MCF 10A (cell line): ENCODE data around the gene RBCK1. TPM values are rescaled to one million over a fixed set of nuclear protein-coding genes. Genes with fewer than 3 reads are reported as not detected.

ENCODE experiments used
- BruUV-seq: library from RNA; stranded (reverse); fragments of 400-500 nt; replicated peaks from 2 replicates; lab custom pipeline; 2021; lab: Mats Ljungman, UMichigan
- CTCF ChIA-PET: fragments of 300-600 bp; sonication (Branson Sonifier 250); formaldehyde crosslinking; extraction: SDS; loops from one replicate; lab custom pipeline; 2021; ENCODE audit warnings: antibody characterized with exemption, inconsistent platforms; lab: Yijun Ruan, JAX
- POLR2A ChIA-PET: fragments of 300-600, 350-650 bp; sonication (Branson Sonifier 250); formaldehyde crosslinking; extraction: SDS; loops from one replicate; lab custom pipeline; 2020; ENCODE audit warnings: antibody characterized with exemption, inconsistent platforms; lab: Yijun Ruan, JAX
- DNase-seq: peaks from one replicate; pipeline ENCODE4 v3.0.0-alpha.2; 2018; ENCODE audit not compliant: unreplicated experiment
- H3K27ac Mint-ChIP-seq: one replicate; pipeline ENCODE4 v1.8.0; 2022; ENCODE audit warnings: mild to moderate bottlenecking, low read depth, mixed read lengths; ENCODE audit not compliant: unreplicated experiment
- H3K27me3 Mint-ChIP-seq: one replicate; pipeline ENCODE4 v1.8.0; 2022; ENCODE audit warnings: mixed read lengths; ENCODE audit not compliant: insufficient read depth, unreplicated experiment
- H3K36me3 Mint-ChIP-seq: one replicate; pipeline ENCODE4 v1.8.0; 2022; ENCODE audit warnings: mild to moderate bottlenecking, moderate library complexity, mixed read lengths; ENCODE audit not compliant: insufficient read depth, unreplicated experiment
- H3K4me1 Mint-ChIP-seq: one replicate; pipeline ENCODE4 v1.8.0; 2022; ENCODE audit warnings: mixed read lengths; ENCODE audit not compliant: insufficient read depth, unreplicated experiment
- H3K4me3 Mint-ChIP-seq: one replicate; pipeline ENCODE4 v1.8.0; 2022; ENCODE audit warnings: mild to moderate bottlenecking, moderate library complexity, mixed read lengths; ENCODE audit not compliant: unreplicated experiment
- H3K9me3 Mint-ChIP-seq: one replicate; pipeline ENCODE4 v1.8.0; 2022; ENCODE audit warnings: mixed read lengths; ENCODE audit not compliant: unreplicated experiment
- CTCF ChIP-seq: fragments of 200-600 bp; IDR thresholded peaks from one replicate; pipeline ENCODE4 v1.8.0; 2022; ENCODE audit warnings: antibody characterized with exemption, mild to moderate bottlenecking; ENCODE audit not compliant: unreplicated experiment
- intact Hi-C: fragments of 100-400 bp; cut with micrococcal nuclease; formaldehyde crosslinking; loops from 2 replicates; pipeline ENCODE4 v1.14.1; 2022
- total RNA-seq: library from RNA; stranded (reverse); gene quantifications from 2 replicates; pipeline ENCODE4 v1.2.3, GENCODE V29; 2022

The RBCK1 gene
- total RNA-seq, 1 experiment from 2014 or later, result 353 TPM

DNA sequence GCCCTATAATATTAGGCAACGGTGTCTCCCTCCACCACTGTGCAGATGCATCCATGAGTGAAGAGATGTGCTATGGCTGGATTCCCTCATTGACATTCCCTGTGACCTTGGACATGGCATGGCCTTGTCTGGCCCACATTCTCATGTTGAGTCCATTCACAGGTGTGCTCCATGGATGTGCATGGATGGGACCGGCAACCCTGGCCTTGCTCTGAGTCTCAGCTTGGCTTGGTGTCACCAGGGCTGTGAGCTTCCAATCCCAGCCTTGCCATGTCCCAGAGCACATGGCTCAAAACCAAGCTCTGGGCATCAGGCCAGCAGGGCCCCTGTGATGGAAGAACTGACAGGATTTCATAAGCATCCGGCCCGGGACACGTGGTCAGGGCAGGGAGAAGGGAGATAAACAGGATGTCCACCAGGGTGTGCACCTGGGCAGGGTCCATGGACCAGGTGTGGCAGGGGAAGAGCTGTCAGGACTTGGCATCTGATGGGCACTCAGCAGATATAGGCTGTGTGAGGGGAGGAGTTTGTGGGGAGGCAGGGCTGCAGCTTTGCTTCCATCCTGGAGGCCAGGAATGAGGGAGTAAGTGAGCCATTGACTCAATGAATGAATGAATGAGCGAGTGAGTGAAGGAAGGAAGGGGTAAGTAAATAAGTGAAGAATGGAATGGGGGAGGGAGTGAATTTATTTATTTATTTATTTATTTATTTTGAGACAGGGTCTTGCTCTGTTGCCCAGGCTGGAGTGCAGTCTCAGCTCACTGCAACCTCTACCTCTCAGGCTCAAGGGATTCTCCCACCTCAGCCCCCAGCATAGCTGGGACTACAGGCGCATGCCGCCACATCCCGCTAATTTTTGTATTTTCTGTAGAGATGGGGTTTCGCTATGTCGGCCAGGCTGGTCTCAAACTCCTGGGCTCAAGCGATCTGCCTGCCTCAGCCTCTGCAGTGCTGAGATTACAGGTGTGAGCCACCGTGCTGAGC is 45.5 kb upstream of the RBCK1 start:
- Mint-ChIP-seq H3K27ac (peak overlapping the region; percentile 67), H3K4me1 (peaks cover 60% of the 10 kb centered on the region), H3K36me3 (no peaks in the 10 kb centered on the region), H3K4me3 (peak overlapping the region; percentile 64), H3K9me3 (no peaks in the 10 kb centered on the region), H3K27me3 (no peaks in the 10 kb centered on the region)
- peak; percentile 99 for DNase-seq
- intact Hi-C loops, result loop anchor here (1.0 to 2.0 kb wide), 4 partner anchors 10 to 68 kb away; partner anchors contain the start of gene TRIB3
- ChIA-PET POLR2A (interaction anchor here (0.6 to 17.3 kb wide), 33 partner anchors 11 to 757 kb away, joined by 3 to 671 read pairs (median 4); partner anchors contain the start of genes CSNK2A1, RBCK1, SOX12 and TBC1D20), CTCF (interaction anchor here (0.6 to 5.0 kb wide), 41 partner anchors 9 to 376 kb away, joined by 3 to 80 read pairs (median 5); partner anchors contain the start of genes TBC1D20 and TRIB3)
- TF ChIP-seq CTCF, result peak; percentile 73
- BruUV-seq, result TSS peak; percentile 81

GRCh38 chr20:363319-364078 is 44.6 kb upstream of the RBCK1 start:
- peaks cover 67% of the 10 kb centered on the region for H3K4me1 Mint-ChIP-seq
- POLR2A ChIA-PET, result interaction anchor here (0.6 to 17.3 kb wide), 22 partner anchors 15 to 756 kb away, joined by 3 to 671 read pairs (median 9); partner anchors contain the start of genes CSNK2A1, RBCK1, SOX12 and TBC1D20
- intact Hi-C loops, result loop anchor here (2.0 kb wide), 2 partner anchors 37 to 67 kb away; no protein-coding TSS in a partner anchor
- DNase-seq, result peak; percentile 85
- no peaks in the 10 kb centered on the region for H3K9me3 Mint-ChIP-seq
- peak overlapping the region; percentile 64 for H3K4me3 Mint-ChIP-seq
- peak overlapping the region; percentile 67 for H3K27ac Mint-ChIP-seq
- H3K27me3 Mint-ChIP-seq, result no peaks in the 10 kb centered on the region
- TF ChIP-seq CTCF, result no peak
- no peaks in the 10 kb centered on the region for H3K36me3 Mint-ChIP-seq
- BruUV-seq, result no TSS peak
- CTCF ChIA-PET, result interaction anchor here (0.8 to 5.0 kb wide), 23 partner anchors 9 to 118 kb away, joined by 3 to 80 read pairs (median 7); partner anchors contain the start of genes TBC1D20 and TRIB3

DNA sequence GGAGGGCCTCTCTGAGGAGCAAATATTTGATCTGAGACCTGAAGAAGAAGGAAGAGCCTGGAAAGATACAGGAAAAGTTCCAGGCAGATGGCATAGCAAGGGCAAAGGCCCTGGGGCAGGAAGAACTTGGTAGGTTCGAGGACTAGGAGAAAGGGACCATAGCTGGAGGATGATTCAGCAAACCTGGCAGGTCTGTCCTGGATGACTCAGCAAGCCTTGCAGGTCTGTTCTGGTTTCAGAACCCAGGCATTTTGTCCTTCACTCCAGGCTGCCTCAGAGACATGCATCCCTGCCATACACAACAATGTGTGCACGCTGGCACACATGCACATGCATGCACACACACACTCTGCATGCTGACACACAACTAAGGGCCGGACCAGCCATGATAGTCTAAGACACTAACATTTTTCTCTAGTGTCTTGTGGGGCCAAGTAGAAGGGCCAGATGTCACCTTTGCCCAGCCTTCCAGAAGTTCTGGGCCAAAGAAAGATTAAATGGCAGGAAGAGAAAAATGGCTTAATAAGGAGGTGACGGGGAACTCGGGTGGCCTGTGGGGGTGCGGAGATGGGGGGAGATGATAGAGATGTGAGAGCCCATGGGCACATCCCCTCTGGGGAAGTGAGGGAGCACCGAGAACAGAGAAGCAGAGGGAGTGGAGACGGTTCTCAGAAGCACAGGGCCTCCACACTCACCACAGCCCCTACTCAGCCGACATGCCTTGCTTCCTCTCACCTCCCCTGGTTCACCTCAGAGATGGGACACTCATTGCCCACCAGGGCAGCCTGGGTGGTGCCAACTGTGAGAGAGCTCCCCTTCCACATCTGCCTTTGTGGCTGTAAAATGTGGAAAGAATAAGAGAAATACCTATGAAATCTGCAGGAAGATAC is 42.9 kb upstream of the RBCK1 start:
- DNase-seq, result peak; percentile 87
- Mint-ChIP-seq H3K9me3 (no peaks in the 10 kb centered on the region), H3K36me3 (no peaks in the 10 kb centered on the region), H3K27me3 (no peaks in the 10 kb centered on the region), H3K4me1 (peaks cover 79% of the 10 kb centered on the region), H3K4me3 (peak overlapping the region; percentile 28), H3K27ac (peak overlapping the region; percentile 67)
- intact Hi-C loops, result no loop called here
- POLR2A ChIA-PET, result interaction anchor here (0.6 to 17.3 kb wide), 9 partner anchors 17 to 1096 kb away, joined by 3 to 671 read pairs (median 5); partner anchors contain the start of genes RBCK1, SOX12 and TRIB3
- no TSS peak for BruUV-seq
- CTCF ChIA-PET, result interaction anchor here (0.8 to 4.7 kb wide), 9 partner anchors 12 to 113 kb away, joined by 3 to 38 read pairs (median 4); no protein-coding TSS in a partner anchor
- no peak for TF ChIP-seq CTCF
